RWPE2 (cell line): ENCODE results near the gene GNS.

Experiments
- ATAC-seq: fragments of 200-7000 bp; cut with Tn5 transposase; 3 replicates; pipeline ENCODE4 v1.9.1; 2021; ENCODE audit warnings: low read depth
- DNase-seq: peaks from one replicate; pipeline ENCODE4 v3.0.0-alpha.2; 2020; ENCODE audit warnings: low spot score
- H3K27ac ChIP-seq: fragments of 450-650 bp; 2 replicates; pipeline ENCODE4 v1.5.1; 2017; ENCODE audit warnings: mild to moderate bottlenecking; ENCODE audit not compliant: poor library complexity, severe bottlenecking
- H3K27me3 ChIP-seq: fragments of 250-450 bp; sonication (Bioruptor Pico); 2 replicates; pipeline ENCODE4 v1.5.1; 2021; ENCODE audit warnings: mild to moderate bottlenecking, moderate library complexity; ENCODE audit not compliant: insufficient read depth, poor library complexity, severe bottlenecking
- H3K36me3 ChIP-seq: fragments of 250-450 bp; sonication (Bioruptor Pico); 2 replicates; pipeline ENCODE4 v1.5.1; 2020; ENCODE audit warnings: low read depth, mild to moderate bottlenecking, moderate library complexity
- H3K4me1 ChIP-seq: fragments of 250-450 bp; sonication (Bioruptor Pico); 2 replicates; pipeline ENCODE4 v1.5.1; 2021; ENCODE audit warnings: mild to moderate bottlenecking, moderate library complexity; ENCODE audit not compliant: insufficient read depth, poor library complexity, severe bottlenecking
- H3K4me3 ChIP-seq: fragments of 250-450 bp; sonication (Bioruptor Pico); 2 replicates; pipeline ENCODE4 v1.5.1; 2021; ENCODE audit warnings: mild to moderate bottlenecking, moderate library complexity; ENCODE audit not compliant: severe bottlenecking
- H3K9me3 ChIP-seq: fragments of 250-450 bp; sonication (Bioruptor Pico); 2 replicates; pipeline ENCODE4 v1.5.1; 2021; ENCODE audit warnings: mild to moderate bottlenecking, moderate library complexity; ENCODE audit not compliant: severe bottlenecking
- CTCF ChIP-seq: fragments of 450-650 bp; IDR thresholded peaks from one replicate; pipeline ENCODE4 v1.5.1; 2017; ENCODE audit warnings: mild to moderate bottlenecking, moderate library complexity; ENCODE audit not compliant: poor library complexity, severe bottlenecking

The GNS gene

GRCh38 chr12:64745980-64746379 is 13.2 kb downstream of the GNS start:
- Histone ChIP-seq H3K4me3 (no peak overlapping the region), H3K27me3 (no peaks in the 10 kb centered on the region), H3K4me1 (peaks cover 27% of the 10 kb centered on the region), H3K27ac (peak overlapping the region; percentile 42), H3K9me3 (no peaks in the 10 kb centered on the region), H3K36me3 (peaks cover 55% of the 10 kb centered on the region)
- TF ChIP-seq CTCF, result no peak
- no peak for DNase-seq
- ATAC-seq, result no peak

GRCh38 chr12:64745259-64745807 is 13.9 kb downstream of the GNS start:
- no peak for ATAC-seq
- peak overlapping the region; percentile 42 for H3K27ac ChIP-seq
- no peaks in the 10 kb centered on the region for H3K27me3 ChIP-seq
- no peak for TF ChIP-seq CTCF
- H3K36me3 ChIP-seq, result peaks cover 51% of the 10 kb centered on the region
- no peaks in the 10 kb centered on the region for H3K9me3 ChIP-seq
- no peak overlapping the region for H3K4me3 ChIP-seq
- DNase-seq, result no peak
- peaks cover 27% of the 10 kb centered on the region for H3K4me1 ChIP-seq

GRCh38 chr12:64744422-64745258 is 14.6 kb downstream of the GNS start:
- ATAC-seq, result peak; percentile 33; the same call in 1 of the 3 replicates
- Histone ChIP-seq H3K9me3 (no peaks in the 10 kb centered on the region), H3K4me1 (peaks cover 27% of the 10 kb centered on the region), H3K4me3 (no peak overlapping the region), H3K27ac (peak overlapping the region; percentile 42), H3K27me3 (no peaks in the 10 kb centered on the region), H3K36me3 (peaks cover 53% of the 10 kb centered on the region)
- TF ChIP-seq CTCF, result no peak
- no peak for DNase-seq

- H3K27ac ChIP-seq, result no peak overlapping the region
- H3K27me3 ChIP-seq, result no peaks in the 10 kb centered on the region
- H3K4me3 ChIP-seq, result no peak overlapping the region
- no peak for DNase-seq
- ATAC-seq, result no peak
- no peak for TF ChIP-seq CTCF
- H3K9me3 ChIP-seq, result no peaks in the 10 kb centered on the region
- H3K4me1 ChIP-seq, result peaks cover 27% of the 10 kb centered on the region
- peaks cover 53% of the 10 kb centered on the region for H3K36me3 ChIP-seq
These were observed 16.0 kb downstream of the GNS start for GRCh38 chr12:64743206-64743605.

GRCh38 chr12:64742416-64742815 is 16.8 kb downstream of the GNS start:
- no peak overlapping the region for H3K27ac ChIP-seq
- H3K4me3 ChIP-seq, result no peak overlapping the region
- no peaks in the 10 kb centered on the region for H3K27me3 ChIP-seq
- DNase-seq, result no peak
- no peaks in the 10 kb centered on the region for H3K9me3 ChIP-seq
- no peak for ATAC-seq
- no peak for TF ChIP-seq CTCF
- H3K36me3 ChIP-seq, result peaks cover 53% of the 10 kb centered on the region
- H3K4me1 ChIP-seq, result peaks cover 32% of the 10 kb centered on the region
